ENCODE measurements around the gene NFE2L3.
"Not testable (repeated sequence)": the region's sequence is repeated elsewhere in the genome, so short reads cannot be mapped to it uniquely, and the experiment has no call there.

Gene NFE2L3

GRCh38 chr7:26168458-26169023, 16.5 kb downstream of the NFE2L3 start:
- no peak for DNase-seq (ENCODE audit: low read depth)

GRCh38 chr7:26169271-26169670, 17.3 kb downstream of the NFE2L3 start:
- no peak for DNase-seq (ENCODE audit: low read depth)

- no peak for DNase-seq (ENCODE audit: low read depth)
Observed at GRCh38 chr7:26170663-26171062, 18.7 kb downstream of the NFE2L3 start.

GRCh38 chr7:26171601-26172000, 19.6 kb downstream of the NFE2L3 start:
- DNase-seq (ENCODE audit: low read depth): no peak

GRCh38 chr7:26172048-26172447, 20.1 kb downstream of the NFE2L3 start:
- no peak for DNase-seq (ENCODE audit: low read depth)

GRCh38 chr7:26175903-26176302, 23.9 kb downstream of the NFE2L3 start:
- DNase-seq (ENCODE audit: low read depth): not testable (repeated sequence)

- not testable (repeated sequence) for DNase-seq (ENCODE audit: low read depth)
Observed at GRCh38 chr7:26176696-26177095, 24.7 kb downstream of the NFE2L3 start.

- DNase-seq (ENCODE audit: low read depth): not testable (repeated sequence)
Observed at GRCh38 chr7:26177269-26177668, 25.3 kb downstream of the NFE2L3 start.

GRCh38 chr7:26178272-26178960, 26.4 kb downstream of the NFE2L3 start:
- no peak for DNase-seq (ENCODE audit: low read depth)

- DNase-seq (ENCODE audit: low read depth): no peak
Observed at GRCh38 chr7:26179422-26179821, 27.4 kb downstream of the NFE2L3 start.

- DNase-seq (ENCODE audit: low read depth): no peak
Observed at GRCh38 chr7:26179826-26180497, 28.0 kb downstream of the NFE2L3 start.

- no peak for DNase-seq (ENCODE audit: low read depth)
Observed at GRCh38 chr7:26180792-26181198, 28.8 kb downstream of the NFE2L3 start.

- no peak for DNase-seq (ENCODE audit: low read depth)
Observed at GRCh38 chr7:26181474-26182227, 29.7 kb downstream of the NFE2L3 start.

GRCh38 chr7:26182283-26182682, 30.3 kb downstream of the NFE2L3 start:
- no peak for DNase-seq (ENCODE audit: low read depth)

GRCh38 chr7:26182706-26183105, 30.7 kb downstream of the NFE2L3 start:
- DNase-seq (ENCODE audit: low read depth): no peak

- DNase-seq (ENCODE audit: low read depth): no peak
Observed at GRCh38 chr7:26183545-26184280, 31.7 kb downstream of the NFE2L3 start.

GRCh38 chr7:26184281-26185101, 32.5 kb downstream of the NFE2L3 start:
- not testable (repeated sequence) for DNase-seq (ENCODE audit: low read depth)

GRCh38 chr7:26185131-26185843, 33.3 kb downstream of the NFE2L3 start:
- DNase-seq (ENCODE audit: low read depth): no peak

- no peak for DNase-seq (ENCODE audit: low read depth)
Observed at GRCh38 chr7:26185844-26186180, 33.8 kb downstream of the NFE2L3 start.

Data from GM04504 (cell line).